Right hindlimb (tissue), 1 donor: ENCODE measurements around the gene BCHE.
"Not testable (repeated sequence)": the region's sequence is repeated elsewhere in the genome, so short reads cannot be mapped to it uniquely, and the experiment has no call there.

Experiments
- DNase-seq: peaks from one replicate; pipeline ENCODE4 v3.0.0-alpha.2; 2018

BCHE gene

GRCh38 chr3:165815682-165816081, 21.5 kb downstream of the BCHE start:
- no peak for DNase-seq

DNA sequence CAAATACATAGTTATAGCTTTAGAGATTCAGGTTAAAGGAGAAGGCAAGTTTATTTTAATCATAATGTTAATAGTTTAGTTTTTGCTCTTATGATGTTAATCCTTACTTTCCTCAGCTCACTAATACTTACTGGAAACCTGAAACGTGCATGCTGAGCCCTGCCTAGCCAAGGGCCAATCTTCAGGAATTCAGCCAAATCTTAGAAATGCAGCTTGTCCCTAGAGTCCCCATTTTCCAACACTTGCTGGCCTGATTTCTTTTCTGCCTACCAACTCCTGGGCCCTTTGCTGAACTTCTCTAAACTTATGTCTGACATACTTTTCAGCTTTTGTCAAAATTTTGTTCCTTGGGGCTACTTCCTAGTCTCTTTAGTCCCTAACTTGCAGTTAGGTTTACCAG, 22.8 kb downstream of the BCHE start:
- no peak for DNase-seq

DNA sequence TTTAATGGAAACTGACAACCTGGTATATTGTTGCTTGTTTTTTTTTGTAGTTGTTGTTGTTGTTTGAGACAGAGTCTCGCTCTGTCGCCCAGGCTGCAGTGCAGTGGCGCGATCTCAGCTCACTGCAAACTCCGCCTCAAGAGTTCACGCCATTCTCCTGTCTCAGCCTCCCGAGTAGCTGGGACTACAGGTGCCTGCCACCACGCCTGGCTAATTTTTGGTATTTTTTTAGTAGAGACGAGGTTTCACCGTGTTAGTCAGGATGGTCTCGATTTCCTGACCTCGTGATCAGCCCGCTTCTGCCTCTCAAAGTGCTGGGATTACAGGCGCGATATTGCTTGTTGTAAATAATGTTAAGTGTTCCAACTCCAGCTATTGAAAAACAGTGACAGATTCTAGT, 29.3 kb downstream of the BCHE start:
- not testable (repeated sequence) for DNase-seq

DNA sequence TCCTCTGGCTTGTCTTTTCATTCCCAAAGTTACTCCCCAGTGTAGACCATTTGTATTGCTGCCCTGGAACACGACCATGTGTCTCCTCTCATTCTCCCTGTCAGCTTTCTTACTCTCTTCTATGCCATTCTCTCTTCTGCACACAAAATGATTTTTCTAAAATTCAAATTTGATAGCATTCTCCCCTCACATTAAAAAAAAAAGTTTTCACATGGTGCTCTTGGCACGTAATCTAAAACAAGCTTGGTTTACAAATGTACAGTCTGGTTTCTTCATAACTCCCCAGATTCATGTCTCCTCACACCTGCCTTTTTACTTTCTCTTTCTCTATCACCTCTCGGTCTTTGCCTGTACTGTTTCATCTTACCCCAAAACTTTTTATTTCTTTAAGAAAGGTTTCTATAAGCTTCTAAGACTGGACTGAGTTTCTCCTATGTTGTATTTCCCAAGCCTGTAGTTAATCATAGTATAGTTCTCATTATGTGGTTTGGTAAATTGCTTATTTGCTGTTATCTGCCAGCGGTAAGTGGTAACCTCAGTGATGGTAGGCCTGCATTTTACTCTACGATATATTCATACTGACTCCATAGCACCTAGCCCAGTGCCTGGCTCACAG, 31.2 kb downstream of the BCHE start:
- no peak for DNase-seq

DNA sequence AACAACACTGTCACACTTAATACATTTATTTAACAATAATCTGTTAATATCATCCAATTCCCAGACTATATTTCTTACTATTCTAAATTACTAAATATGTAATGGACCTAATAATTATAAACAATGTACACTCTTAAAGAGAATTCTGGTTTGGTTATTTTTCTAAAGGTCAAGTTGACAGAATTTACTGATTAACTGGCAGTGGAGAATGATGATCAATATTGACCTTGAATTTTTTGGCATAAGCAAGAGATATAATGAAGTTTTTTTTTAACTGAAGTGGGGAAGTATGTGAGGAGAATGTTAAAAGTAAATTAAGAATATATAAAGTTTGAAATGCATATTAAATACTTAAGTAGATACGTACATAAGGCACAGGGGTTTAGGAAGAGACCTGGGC, 33.8 kb downstream of the BCHE start:
- no peak for DNase-seq

GRCh38 chr3:165800970-165801369, 36.3 kb downstream of the BCHE start:
- DNase-seq = no peak

GRCh38 chr3:165799026-165799425, 38.2 kb downstream of the BCHE start:
- no peak for DNase-seq

- DNase-seq = peak; percentile 75
Observed at GRCh38 chr3:165797551-165797950, 39.7 kb downstream of the BCHE start.

DNA sequence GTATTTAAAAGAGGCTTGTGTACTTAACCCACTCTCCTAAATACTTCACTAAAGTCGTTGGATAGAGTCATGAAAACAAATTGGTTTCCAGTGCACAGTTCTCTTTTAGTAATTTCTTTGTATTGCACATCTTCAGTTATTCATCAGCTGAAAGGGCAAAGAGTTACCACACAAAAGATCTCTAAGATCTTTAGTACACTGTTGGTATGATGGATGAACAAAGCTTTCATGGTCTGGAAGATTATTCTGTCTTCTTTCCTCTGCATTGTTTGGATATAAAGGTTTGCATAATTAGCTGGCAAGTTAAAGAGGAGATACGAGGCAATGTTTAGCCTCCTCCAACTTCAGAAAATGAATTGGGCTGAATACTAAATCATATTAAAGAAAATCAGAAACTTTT, 40.5 kb downstream of the BCHE start:
- DNase-seq = no peak

GRCh38 chr3:165788531-165788930, 48.7 kb downstream of the BCHE start:
- DNase-seq = no peak

DNA sequence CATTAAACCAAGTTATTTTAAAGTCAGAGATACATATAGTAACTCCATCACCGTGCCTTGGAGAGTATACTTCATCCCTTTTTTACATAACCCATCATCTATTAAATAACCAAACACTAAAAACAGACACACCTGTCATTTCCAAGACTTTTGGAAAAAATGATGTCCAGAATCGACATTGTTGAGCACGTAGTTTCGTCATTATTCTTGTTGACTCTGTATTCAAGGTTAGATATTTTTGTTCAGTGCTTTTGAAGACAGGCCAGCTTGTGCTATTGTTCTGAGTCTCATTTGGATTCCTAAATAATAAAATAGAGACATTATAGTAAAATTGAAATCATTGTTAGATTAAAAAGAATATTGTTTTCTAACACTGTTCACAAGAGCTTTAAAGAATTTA, 51.2 kb downstream of the BCHE start:
- no peak for DNase-seq

GRCh38 chr3:165784337-165784736, 52.9 kb downstream of the BCHE start:
- no peak for DNase-seq

DNA sequence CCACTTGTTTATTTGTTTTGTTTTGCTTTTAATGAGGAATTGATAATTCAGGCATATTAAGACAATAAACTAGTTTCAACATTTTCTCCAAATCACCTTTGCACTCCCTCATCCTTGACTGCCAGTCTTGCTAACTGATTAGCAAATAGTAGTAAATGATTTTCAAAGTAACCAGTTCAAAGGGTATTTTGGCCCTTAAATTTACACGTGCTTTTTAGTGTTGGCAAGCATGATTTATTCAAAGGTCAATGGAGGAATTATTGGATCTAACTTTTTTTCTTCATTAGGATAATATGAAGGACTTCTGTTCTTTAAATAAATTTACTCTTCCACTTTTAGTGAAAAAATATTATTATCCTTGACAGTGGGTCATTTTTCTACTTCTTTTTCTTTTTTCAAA, 53.8 kb downstream of the BCHE start:
- DNase-seq = no peak

GRCh38 chr3:165778891-165779290, 58.3 kb downstream of the BCHE start:
- no peak for DNase-seq

- no peak for DNase-seq
Observed at GRCh38 chr3:165778456-165778855, 58.8 kb downstream of the BCHE start.

DNA sequence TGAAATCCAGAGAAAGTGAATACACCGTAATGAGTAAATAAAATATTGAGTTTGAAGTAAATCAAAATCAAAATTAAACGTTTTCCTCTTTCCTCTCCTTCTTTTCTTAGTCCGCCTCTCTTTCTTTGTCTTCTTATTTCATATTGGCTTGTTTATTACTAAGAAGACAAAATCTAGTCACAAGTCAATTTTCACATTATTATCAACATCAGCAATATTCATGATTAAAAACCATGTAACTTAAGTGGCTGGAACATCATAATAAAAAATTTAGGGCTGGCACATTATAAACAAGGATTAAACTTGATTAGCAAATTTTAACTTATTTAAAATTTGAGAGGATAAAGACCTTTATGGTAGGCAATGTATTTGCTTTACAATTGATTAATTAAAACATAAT, 61.4 kb downstream of the BCHE start:
- DNase-seq = no peak

DNA sequence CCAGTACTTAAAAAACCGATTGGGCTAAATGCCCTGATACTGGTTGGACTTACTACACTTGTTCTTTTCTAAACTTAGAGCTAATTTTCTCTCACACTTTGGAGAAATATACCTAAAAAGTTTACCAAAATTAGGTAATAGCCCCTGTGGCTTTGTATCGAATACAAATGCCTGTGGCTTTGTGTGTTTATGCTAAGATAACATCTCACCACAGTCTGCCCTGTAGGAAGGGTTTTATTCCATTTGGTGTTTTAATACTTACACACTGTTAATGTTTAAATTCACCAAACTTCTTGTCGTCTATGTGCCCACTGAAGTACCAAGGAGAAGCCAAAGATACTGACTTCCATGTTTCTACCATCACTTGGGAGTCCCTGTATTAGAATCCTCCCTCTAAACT, 66.4 kb downstream of the BCHE start:
- no peak for DNase-seq

- no peak for DNase-seq
Observed at GRCh38 chr3:165768680-165769079, 68.5 kb downstream of the BCHE start.

GRCh38 chr3:165759041-165759440, 78.2 kb downstream of the BCHE start:
- DNase-seq = no peak

GRCh38 chr3:165755571-165755970, 81.7 kb downstream of the BCHE start:
- DNase-seq = no peak

GRCh38 chr3:165754219-165755007, 82.8 kb downstream of the BCHE start:
- no peak for DNase-seq

GRCh38 chr3:165753560-165753959, 83.7 kb downstream of the BCHE start:
- no peak for DNase-seq

GRCh38 chr3:165751637-165752036, 85.6 kb downstream of the BCHE start:
- DNase-seq = no peak

DNA sequence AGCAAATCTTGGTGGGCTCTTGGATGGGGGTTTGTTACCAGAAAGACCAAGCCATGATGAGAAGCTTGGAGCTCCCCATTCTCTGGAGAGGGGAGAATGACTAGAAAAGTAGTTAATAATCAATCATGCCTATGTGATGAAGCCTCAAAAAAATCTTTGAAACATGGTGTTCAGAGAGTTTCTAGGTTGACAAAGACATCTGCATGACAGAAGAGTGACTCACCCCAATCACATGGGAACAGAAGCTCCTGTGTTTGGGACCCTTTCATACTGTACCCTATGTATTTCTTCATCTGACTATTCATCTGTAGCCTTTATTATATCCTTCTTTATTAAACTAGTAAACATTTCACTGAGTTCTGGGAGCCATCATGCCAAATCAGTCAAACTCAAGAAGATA, 87.4 kb downstream of the BCHE start:
- DNase-seq = no peak

DNA sequence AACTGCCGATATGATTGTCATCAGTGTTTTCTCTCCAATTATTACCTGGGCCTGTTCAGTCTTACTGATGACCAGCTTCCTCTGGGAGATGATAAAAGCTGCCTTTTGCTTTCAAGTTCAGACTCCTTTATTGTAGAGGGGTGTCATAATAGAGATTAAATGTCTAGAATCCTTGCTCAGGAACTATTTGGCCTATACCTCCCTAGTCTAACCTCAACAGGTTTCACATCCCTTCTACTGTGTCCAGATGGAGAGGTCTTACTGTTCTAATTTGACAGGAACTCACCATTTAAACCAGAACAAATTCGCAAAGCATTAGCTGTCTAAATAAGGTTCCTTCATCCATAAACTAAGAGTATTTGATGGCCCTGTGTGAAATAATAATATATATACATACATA, 88.0 kb downstream of the BCHE start:
- no peak for DNase-seq
